22Rv1 (cell line): ENCODE data around the gene LRP2BP.

Experiments used
- CTCF ChIP-seq: fragments of 450-650 bp; IDR thresholded peaks from 2 replicates; pipeline ENCODE4 v1.5.1; 2017; ENCODE audit warnings: mild to moderate bottlenecking
- ZFX ChIP-seq: fragments of 450-650 bp; IDR thresholded peaks from 2 replicates; pipeline ENCODE4 v1.6.1; 2017; ENCODE audit warnings: antibody characterized with exemption, borderline replicate concordance

- TF ChIP-seq CTCF (no peak), ZFX (no peak)
Observed at GRCh38 chr4:185425647-185426352, 30.1 kb upstream of the LRP2BP start, which contains the start of gene UFSP2.
